K562 (cell line): ENCODE results near the gene ADGRG1.

ENCODE experiments used
- AFF4 ChIP-seq: sonication (generic); formaldehyde crosslinking; IDR thresholded peaks from 2 replicates; pipeline ENCODE4 v1.8.0; 2023; ENCODE audit warnings: mild to moderate bottlenecking, missing genetic modification reagents
- CBX8 ChIP-seq: fragments of 200-600 bp; sonication (generic); IDR thresholded peaks from 2 replicates; pipeline ENCODE4 v1.6.1; 2012; ENCODE audit warnings: borderline replicate concordance, mixed run types, low read depth, mild to moderate bottlenecking, moderate library complexity, mixed read lengths, low read length, control low read depth, inconsistent platforms; ENCODE audit not compliant: poor library complexity, severe bottlenecking; ENCODE audit errors: extremely low read depth
- CHD4 ChIP-seq: fragments of 200-600 bp; sonication (generic); IDR thresholded peaks from 3 replicates; pipeline ENCODE4 v1.6.1; 2012; ENCODE audit warnings: low read depth, mild to moderate bottlenecking, mixed read lengths, low read length, inconsistent platforms; ENCODE audit not compliant: insufficient read depth, insufficient replicate concordance, poor library complexity, severe bottlenecking
- CTCF ChIP-seq, 3 experiments: IDR thresholded peaks in 2 of 3; conservative IDR thresholded peaks in 1 of 3; 2 replicates each; pipeline ENCODE4 v1.5.1; 2011 to 2012; ENCODE audit warnings: low read length in 3 of 3, mild to moderate bottlenecking in 3 of 3, control low read depth in 2 of 3, improper control_type of control experiment in 1 of 3, inconsistent platforms in 1 of 3, low read depth in 1 of 3, mixed read lengths in 1 of 3, moderate library complexity in 1 of 3; ENCODE audit not compliant: insufficient read depth in 2 of 3
- EP300 ChIP-seq: IDR thresholded peaks from 2 replicates; pipeline ENCODE4 v1.6.1; 2012; ENCODE audit warnings: low read length, improper control_type of control experiment
- ETS1 ChIP-seq: conservative IDR thresholded peaks from 2 replicates; pipeline ENCODE4 v1.6.1; 2011; ENCODE audit warnings: low read depth, mild to moderate bottlenecking, low read length; ENCODE audit not compliant: control insufficient read depth
- FIP1L1 ChIP-seq: fragments of 200-400 bp; formaldehyde crosslinking; IDR thresholded peaks from 2 replicates; pipeline ENCODE4 v1.6.1; 2018; ENCODE audit warnings: mild to moderate bottlenecking, low read depth, low read length; ENCODE audit not compliant: poor library complexity, severe bottlenecking
- FOXP4 ChIP-seq: sonication (generic); formaldehyde crosslinking; IDR thresholded peaks from 2 replicates; pipeline ENCODE4 v1.8.0; 2022; ENCODE audit warnings: mild to moderate bottlenecking, missing genetic modification reagents, borderline replicate concordance
- HBP1 ChIP-seq: fragments of 450-650 bp; formaldehyde crosslinking; IDR thresholded peaks from 2 replicates; pipeline ENCODE4 v1.4.0; 2022; ENCODE audit warnings: missing genetic modification characterization
- PRDM10 ChIP-seq: fragments of 450-650 bp; IDR thresholded peaks from 2 replicates; pipeline ENCODE4 v1.6.1; 2018; ENCODE audit not compliant: partially characterized antibody
- TRIM25 ChIP-seq: fragments of 450-650 bp; IDR thresholded peaks from 2 replicates; pipeline ENCODE4 v1.7.0; 2016; ENCODE audit warnings: borderline replicate concordance
- ZBTB26 ChIP-seq: fragments of 450-650 bp; formaldehyde crosslinking; IDR thresholded peaks from 2 replicates; pipeline ENCODE4 v1.4.0; 2022; ENCODE audit warnings: missing genetic modification characterization

GRCh38 chr16:57658878-57659674, 30.6 kb downstream of the ADGRG1 start:
- TF ChIP-seq CTCF (IDR thresholded peaks at IDR 0.05 in 2 of 3, conservative IDR thresholded peaks at IDR 0.05 in 1 of 3; ENCODE audit: insufficient read depth in 2 of 3, low read depth in 1 of 3, low read length in 3 of 3), result no peak
- TF ChIP-seq ZBTB26 (CRISPR knock-in tag), result no peak
- TF ChIP-seq FOXP4 (CRISPR knock-in tag), result no peak
- TF ChIP-seq CHD4, result no peak
- no peak for TF ChIP-seq PRDM10
- TF ChIP-seq EP300, result no peak
- TF ChIP-seq ETS1, result no peak
- TF ChIP-seq HBP1 (CRISPR knock-in tag), result no peak
- no peak for TF ChIP-seq AFF4 (CRISPR knock-in tag)
- TF ChIP-seq TRIM25, result no peak
- no peak for TF ChIP-seq CBX8
- TF ChIP-seq FIP1L1, result no peak
